ENCODE measurements around the gene ZFP69.

GRCh38 chr1:40530735-40531380, 53.8 kb downstream of the ZFP69 start:
- no peak for TF ChIP-seq CTCF (IDR thresholded peaks at IDR 0.05)
- TF ChIP-seq EP300 (IDR thresholded peaks at IDR 0.05): no peak
- no peak for TF ChIP-seq POLR2AphosphoS5 (IDR thresholded peaks at IDR 0.05)

Measured in sigmoid colon (tissue), 4 donors.